ENCODE measurements around the gene PMM1. TPM values are rescaled to one million over a fixed set of nuclear protein-coding genes. Genes with fewer than 3 reads are reported as not detected.

The PMM1 gene
- total RNA-seq, 1 donor: 15.6 TPM

- DNase-seq (ENCODE audit: insufficient read length, low spot score, missing footprints): peak; percentile 41
- no peaks in the 10 kb centered on the region for H3K36me3 ChIP-seq (ENCODE audit: insufficient read depth, low read length)
- peak overlapping the region; percentile 88 for H2AFZ ChIP-seq (ENCODE audit: low read length)
- H4K20me1 ChIP-seq (ENCODE audit: insufficient read depth, low read length): no peaks in the 10 kb centered on the region
- no peaks in the 10 kb centered on the region for H3K27me3 ChIP-seq (ENCODE audit: insufficient read depth, low read length)
- peaks cover 6% of the 10 kb centered on the region for H3K4me1 ChIP-seq (ENCODE audit: insufficient read depth, low read length)
- TF ChIP-seq CTCF (IDR thresholded peaks at IDR 0.05; ENCODE audit: extremely low read depth, low read depth, low read length): no peak
- no peak overlapping the region for H3K27ac ChIP-seq (ENCODE audit: low read depth, low read length)
- no peak overlapping the region for H3K4me3 ChIP-seq (ENCODE audit: insufficient read depth, low read length)
- no peaks in the 10 kb centered on the region for H3K79me2 ChIP-seq (ENCODE audit: insufficient read depth, low read length)
- no peaks in the 10 kb centered on the region for H3K9me3 ChIP-seq (ENCODE audit: low read depth, low read length)
- H3K4me2 ChIP-seq (ENCODE audit: insufficient read depth, low read length): no peak overlapping the region
Observed at GRCh38 chr22:41551877-41552582, 37.6 kb downstream of the PMM1 start.

GRCh38 chr22:41550952-41551491 lies 38.6 kb downstream of the PMM1 start:
- H2AFZ ChIP-seq (ENCODE audit: low read length): no peak overlapping the region
- no peak for TF ChIP-seq CTCF (IDR thresholded peaks at IDR 0.05; ENCODE audit: extremely low read depth, low read depth, low read length)
- H3K4me3 ChIP-seq (ENCODE audit: insufficient read depth, low read length): no peak overlapping the region
- no peaks in the 10 kb centered on the region for H3K79me2 ChIP-seq (ENCODE audit: insufficient read depth, low read length)
- H3K9me3 ChIP-seq (ENCODE audit: low read depth, low read length): no peaks in the 10 kb centered on the region
- H3K36me3 ChIP-seq (ENCODE audit: insufficient read depth, low read length): no peaks in the 10 kb centered on the region
- no peaks in the 10 kb centered on the region for H3K27me3 ChIP-seq (ENCODE audit: insufficient read depth, low read length)
- H3K4me1 ChIP-seq (ENCODE audit: insufficient read depth, low read length): no peaks in the 10 kb centered on the region
- no peak overlapping the region for H3K4me2 ChIP-seq (ENCODE audit: insufficient read depth, low read length)
- DNase-seq (ENCODE audit: insufficient read length, low spot score, missing footprints): no peak
- H4K20me1 ChIP-seq (ENCODE audit: insufficient read depth, low read length): no peaks in the 10 kb centered on the region
- H3K27ac ChIP-seq (ENCODE audit: low read depth, low read length): no peak overlapping the region

- Histone ChIP-seq H3K4me2 (ENCODE audit: insufficient read depth, low read length) (no peak overlapping the region), H3K4me1 (ENCODE audit: insufficient read depth, low read length) (peaks cover 6% of the 10 kb centered on the region), H3K27me3 (ENCODE audit: insufficient read depth, low read length) (no peaks in the 10 kb centered on the region), H3K9me3 (ENCODE audit: low read depth, low read length) (no peaks in the 10 kb centered on the region), H2AFZ (ENCODE audit: low read length) (no peak overlapping the region), H3K36me3 (ENCODE audit: insufficient read depth, low read length) (no peaks in the 10 kb centered on the region), H3K4me3 (ENCODE audit: insufficient read depth, low read length) (no peak overlapping the region), H4K20me1 (ENCODE audit: insufficient read depth, low read length) (peaks cover under 1% of the 10 kb centered on the region), H3K27ac (ENCODE audit: low read depth, low read length) (no peak overlapping the region), H3K79me2 (ENCODE audit: insufficient read depth, low read length) (peaks cover 7% of the 10 kb centered on the region)
- DNase-seq (ENCODE audit: insufficient read length, low spot score, missing footprints): peak; percentile 3
- TF ChIP-seq CTCF (IDR thresholded peaks at IDR 0.05; ENCODE audit: extremely low read depth, low read depth, low read length): no peak
Observed at GRCh38 chr22:41548830-41549211, 40.8 kb downstream of the PMM1 start.

- H3K27me3 ChIP-seq (ENCODE audit: insufficient read depth, low read length): no peaks in the 10 kb centered on the region
- peak overlapping the region; percentile 89 for H2AFZ ChIP-seq (ENCODE audit: low read length)
- peak overlapping the region; percentile 94 for H3K4me2 ChIP-seq (ENCODE audit: insufficient read depth, low read length)
- peaks cover 11% of the 10 kb centered on the region for H3K36me3 ChIP-seq (ENCODE audit: insufficient read depth, low read length)
- H3K79me2 ChIP-seq (ENCODE audit: insufficient read depth, low read length): peaks cover 46% of the 10 kb centered on the region
- peaks cover 29% of the 10 kb centered on the region for H4K20me1 ChIP-seq (ENCODE audit: insufficient read depth, low read length)
- peaks cover 15% of the 10 kb centered on the region for H3K4me1 ChIP-seq (ENCODE audit: insufficient read depth, low read length)
- peak overlapping the region; percentile 63 for H3K27ac ChIP-seq (ENCODE audit: low read depth, low read length)
- TF ChIP-seq CTCF (IDR thresholded peaks at IDR 0.05; ENCODE audit: extremely low read depth, low read depth, low read length): no peak
- peak overlapping the region; percentile 97 for H3K4me3 ChIP-seq (ENCODE audit: insufficient read depth, low read length)
- H3K9me3 ChIP-seq (ENCODE audit: low read depth, low read length): no peaks in the 10 kb centered on the region
- DNase-seq (ENCODE audit: insufficient read length, low spot score, missing footprints): peak; percentile 22
Observed at GRCh38 chr22:41544671-41545476, 44.8 kb downstream of the PMM1 start.

Measured in osteoblast (primary cell).